HG02678 (cell line): ENCODE data around the gene CD84.
"Not testable (repeated sequence)": the region's sequence is repeated elsewhere in the genome, so short reads cannot be mapped to it uniquely, and the experiment has no call there.

Experiments used
- ATAC-seq: cut with Tn5 transposase; IDR thresholded peaks from one replicate; pipeline ENCODE4 v1.9.1; 2021; ENCODE audit warnings: mild to moderate bottlenecking, moderate library complexity; ENCODE audit not compliant: unreplicated experiment

CD84 gene, protein sequence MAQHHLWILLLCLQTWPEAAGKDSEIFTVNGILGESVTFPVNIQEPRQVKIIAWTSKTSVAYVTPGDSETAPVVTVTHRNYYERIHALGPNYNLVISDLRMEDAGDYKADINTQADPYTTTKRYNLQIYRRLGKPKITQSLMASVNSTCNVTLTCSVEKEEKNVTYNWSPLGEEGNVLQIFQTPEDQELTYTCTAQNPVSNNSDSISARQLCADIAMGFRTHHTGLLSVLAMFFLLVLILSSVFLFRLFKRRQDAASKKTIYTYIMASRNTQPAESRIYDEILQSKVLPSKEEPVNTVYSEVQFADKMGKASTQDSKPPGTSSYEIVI

DNA sequence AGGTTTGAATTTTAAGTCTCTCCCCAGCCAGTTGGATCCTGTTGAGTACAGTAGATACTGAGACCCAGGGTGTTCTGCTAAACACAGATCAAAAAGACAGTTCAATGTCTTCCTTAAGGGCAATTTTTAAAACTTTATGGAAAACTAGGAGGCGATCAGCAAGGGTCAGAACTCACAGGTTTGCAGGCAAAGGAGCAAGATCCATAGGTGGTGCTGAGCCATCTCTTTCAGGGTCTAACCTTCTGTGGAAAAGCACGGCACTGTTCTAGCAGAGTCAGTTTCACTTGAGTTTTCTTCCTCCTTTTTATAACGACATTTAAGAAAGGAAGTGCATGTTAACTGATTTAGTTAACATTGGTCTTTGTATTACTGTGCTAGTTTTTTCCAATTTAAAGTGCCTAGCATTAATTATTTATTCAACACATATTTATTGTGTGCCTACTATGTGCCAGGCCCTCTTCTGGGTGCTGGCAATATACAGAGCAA is at the start of gene CD84:
TSS of gene CD84 (minus strand) at position 281 of the 486 bp plus-strand sequence. CDS start at position 222, 59 bp downstream.
- no peak for ATAC-seq

DNA sequence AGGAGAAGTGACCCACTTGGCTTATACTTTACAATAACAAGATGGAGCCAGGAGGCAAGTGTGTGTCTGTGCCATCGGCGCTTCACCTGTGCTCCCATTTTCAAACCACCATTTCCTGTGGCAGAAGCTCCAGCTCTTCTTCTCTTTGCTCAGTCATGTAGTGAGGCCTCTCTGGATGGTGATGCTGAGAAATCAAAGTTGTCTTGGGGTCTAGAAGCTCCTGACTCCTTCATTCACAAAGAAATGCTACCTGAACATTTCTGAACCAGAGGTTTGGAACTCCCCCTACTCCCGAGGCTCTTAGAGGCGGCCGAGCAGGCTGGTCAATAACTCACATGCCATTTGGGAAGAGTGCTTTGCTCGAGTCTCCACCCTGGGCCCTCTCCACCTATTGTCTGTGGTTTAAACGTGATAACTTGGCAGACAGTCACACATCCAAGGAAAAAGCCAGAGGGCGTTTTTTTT is 49.5 kb upstream of the CD84 start:
- ATAC-seq, result no peak

DNA sequence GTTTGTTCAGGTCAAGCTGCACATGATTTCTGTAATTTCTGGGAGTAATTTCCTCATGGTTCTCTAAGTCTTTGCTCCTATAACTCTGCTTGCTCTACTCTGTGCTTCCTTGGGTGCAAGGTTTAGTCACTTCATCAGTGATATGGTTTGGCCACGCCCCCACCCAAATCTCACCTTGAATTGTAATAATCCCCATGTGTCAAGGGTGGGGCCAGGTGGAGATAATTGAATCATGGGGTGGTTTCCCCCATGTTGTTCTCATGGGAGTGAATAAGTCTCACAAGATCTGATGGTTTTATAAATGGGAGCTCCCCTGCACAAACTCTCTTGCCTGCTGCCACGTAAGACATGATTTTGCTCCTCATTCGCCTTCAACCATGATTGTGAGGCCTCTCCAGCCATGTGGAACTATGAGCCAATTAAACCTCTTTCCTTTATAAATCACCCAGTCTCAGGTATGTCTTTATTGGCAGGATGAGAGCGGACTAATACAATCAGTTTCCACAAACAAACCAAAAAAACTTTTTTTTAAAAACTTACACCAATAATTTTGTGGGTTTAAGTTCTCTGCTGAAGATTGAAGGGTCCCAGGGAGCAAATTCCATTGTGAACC is 48.5 kb upstream of the CD84 start:
- not testable (repeated sequence) for ATAC-seq

DNA sequence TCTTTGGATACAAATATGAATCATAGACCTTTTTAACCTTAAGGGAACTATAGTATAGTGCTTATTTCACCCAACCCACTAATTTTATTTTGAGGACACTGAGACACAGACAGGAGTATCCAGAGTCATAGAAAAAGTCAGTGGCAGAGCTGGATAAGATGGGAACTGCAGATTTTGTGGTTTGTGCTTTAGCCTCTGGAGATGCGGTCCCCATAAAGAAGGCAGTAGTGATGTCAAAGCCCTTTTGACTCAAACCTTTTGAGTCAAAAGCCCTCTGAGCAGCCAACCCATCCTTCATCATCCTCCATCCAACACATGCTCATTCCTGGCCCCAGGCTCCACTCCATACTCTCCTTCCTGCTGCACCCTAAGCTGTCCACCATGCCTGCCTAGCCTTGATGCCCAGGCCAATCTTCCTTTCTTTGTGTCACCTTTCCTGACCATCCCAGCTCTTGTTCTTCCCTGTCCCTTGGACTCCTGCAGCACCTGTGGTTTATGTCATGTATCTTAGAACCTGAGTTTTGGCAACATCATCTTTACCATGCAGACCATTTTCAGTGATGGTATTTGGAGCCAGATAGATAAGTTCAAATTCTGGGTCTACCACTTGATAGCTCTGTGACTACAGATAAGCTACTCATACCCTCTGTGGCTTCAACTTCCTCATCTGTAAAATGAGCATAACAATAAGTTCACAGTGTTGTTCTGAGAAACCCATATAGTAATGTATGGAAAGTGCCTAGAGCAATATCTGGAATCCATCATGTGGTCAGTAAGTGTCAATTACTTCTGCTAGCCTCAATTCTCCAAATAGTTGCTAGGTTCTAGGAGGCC is 47.4 kb upstream of the CD84 start:
- ATAC-seq, result no peak

DNA sequence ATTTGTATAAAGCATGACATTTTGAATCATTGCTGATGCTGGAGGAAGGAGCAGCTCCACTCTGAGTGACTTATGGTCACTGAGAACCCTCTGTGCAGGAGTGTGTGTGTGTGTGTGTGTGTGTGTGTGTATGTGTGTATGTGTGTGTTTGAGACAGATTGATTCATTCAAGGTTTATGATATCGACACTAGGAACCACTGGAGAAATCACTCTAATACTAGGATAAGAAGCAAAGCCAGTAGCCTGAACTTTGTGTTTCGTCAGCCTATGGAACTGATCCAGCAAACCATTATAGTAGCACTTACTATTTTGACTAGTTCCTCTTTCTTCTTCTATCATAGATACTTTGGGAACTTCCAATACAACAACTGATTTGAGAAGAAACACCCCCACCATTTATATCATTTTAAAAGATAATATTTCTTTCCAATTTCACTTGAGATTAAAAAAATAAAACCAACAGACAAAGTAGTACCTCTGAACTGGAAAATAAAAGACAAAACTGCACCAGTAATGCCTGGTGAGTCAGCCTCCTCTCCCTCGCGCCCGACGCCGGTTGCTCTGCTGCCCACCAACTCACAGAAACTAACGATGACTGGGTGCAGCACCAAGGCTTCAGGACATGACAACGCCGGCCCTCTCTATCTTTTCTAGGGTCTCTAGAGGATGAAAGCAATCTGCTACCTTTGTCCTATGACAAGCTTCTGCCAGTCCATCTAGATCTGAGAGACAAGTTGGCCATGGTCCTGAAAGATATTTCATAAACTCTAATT is 46.6 kb upstream of the CD84 start:
- ATAC-seq, result no peak

DNA sequence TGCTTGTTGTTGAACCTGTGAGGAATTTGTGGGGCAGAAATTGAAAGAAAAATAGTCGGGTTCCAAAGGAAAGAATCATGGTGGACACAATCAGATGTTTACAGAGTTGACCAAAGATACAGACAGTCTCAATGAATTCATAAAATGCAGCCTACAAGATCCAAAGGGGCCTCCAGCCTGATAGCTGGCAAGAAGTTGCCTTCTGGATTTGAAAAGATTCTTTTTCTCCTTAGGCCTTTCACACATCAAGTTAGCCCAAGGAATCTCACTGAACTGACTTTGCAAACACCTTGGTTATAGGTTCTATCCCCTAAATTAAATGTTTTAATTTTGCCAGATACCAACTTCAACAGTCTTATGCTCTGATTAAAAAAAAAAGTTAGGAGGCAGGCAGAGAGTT is 46.0 kb upstream of the CD84 start:
- no peak for ATAC-seq

DNA sequence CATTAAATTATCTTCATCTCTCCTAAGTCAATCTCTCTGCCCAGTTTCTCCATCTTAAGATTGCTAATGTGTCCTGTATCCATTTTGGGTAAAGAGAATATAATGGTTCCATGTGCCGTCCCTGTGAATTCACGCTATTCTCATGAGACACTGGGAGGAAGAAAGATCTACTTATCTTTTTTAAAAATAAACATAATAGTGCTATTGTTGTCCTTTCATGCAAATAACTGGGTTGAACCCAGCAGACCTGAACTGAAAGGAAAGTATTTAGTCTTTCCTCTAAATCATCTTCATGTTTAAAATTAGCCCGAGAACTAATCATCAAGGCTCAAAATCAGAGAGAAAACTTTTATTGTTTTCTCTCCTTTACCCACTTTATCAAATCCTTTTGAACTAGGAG is 45.2 kb upstream of the CD84 start:
- ATAC-seq, result no peak

DNA sequence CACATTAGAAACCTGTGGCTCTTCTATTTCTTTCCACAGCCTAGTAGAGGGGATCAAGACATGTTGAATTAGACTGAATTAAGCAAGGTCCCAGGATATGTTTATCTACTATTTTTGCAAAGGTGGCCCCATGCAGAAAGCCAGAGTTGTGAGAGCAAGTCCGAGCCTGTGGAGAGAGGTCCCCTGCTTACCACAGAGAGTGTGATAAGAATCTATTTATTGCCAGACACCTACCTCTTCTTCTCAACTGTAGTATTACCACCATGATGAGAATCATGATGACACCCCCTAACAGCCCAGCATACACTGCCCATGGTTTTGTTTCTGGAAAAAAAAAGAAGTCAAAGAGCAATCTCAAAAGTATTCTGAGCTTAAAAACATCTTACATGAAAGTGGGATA is 44.6 kb upstream of the CD84 start:
- peak; percentile 29 for ATAC-seq

DNA sequence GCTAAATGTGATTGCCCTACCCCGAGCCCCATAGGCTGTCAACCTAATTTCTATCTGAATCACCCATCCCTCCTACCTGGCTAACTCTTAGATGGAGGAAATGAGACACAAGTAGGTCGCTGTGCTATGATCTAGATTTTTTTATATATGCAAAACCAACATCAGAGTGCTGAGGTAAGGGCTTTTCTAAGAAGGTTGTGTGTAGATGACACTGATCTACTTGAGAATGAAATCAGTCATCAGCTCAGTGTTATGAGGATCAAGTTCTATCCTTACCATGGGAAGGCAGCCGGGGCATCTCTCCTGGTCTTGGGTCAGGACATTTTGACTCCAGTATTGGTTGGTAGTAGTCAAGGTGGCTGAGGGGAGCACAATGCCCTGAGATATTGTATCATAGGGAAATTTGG is 43.9 kb upstream of the CD84 start:
- ATAC-seq, result no peak

DNA sequence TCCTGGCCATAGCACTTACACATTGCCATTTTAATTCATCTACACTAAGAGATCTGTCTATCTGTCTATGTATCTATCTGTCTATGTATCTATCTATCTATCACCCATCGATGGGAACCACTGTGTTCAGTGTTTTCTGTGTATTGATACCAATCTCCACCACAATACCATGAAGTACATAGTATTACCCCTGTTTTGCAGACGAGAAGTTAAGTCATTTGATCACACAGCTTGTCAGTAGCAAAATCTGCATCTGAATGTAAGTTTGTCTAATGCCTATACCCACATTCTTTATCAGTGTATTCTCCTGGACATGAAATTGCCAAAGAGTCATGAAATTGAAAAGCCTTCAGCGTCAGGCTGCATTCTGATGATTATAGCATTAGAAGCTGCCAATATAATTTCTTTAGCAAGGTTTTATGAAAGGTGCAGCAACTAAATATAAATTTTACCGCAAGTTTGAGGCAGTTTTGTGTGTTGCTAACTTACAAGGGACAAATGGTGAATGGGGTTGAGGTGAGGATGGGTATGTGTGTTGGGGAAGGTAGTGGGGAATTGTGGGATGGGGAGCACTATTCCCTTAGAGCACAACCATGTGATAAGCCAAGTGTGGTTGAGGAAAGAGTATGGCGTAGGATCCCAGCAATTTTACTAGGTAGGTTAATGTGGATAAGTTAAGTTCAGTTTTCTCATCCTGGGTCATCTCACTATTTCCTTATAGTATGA is 43.4 kb upstream of the CD84 start:
- ATAC-seq, result no peak

DNA sequence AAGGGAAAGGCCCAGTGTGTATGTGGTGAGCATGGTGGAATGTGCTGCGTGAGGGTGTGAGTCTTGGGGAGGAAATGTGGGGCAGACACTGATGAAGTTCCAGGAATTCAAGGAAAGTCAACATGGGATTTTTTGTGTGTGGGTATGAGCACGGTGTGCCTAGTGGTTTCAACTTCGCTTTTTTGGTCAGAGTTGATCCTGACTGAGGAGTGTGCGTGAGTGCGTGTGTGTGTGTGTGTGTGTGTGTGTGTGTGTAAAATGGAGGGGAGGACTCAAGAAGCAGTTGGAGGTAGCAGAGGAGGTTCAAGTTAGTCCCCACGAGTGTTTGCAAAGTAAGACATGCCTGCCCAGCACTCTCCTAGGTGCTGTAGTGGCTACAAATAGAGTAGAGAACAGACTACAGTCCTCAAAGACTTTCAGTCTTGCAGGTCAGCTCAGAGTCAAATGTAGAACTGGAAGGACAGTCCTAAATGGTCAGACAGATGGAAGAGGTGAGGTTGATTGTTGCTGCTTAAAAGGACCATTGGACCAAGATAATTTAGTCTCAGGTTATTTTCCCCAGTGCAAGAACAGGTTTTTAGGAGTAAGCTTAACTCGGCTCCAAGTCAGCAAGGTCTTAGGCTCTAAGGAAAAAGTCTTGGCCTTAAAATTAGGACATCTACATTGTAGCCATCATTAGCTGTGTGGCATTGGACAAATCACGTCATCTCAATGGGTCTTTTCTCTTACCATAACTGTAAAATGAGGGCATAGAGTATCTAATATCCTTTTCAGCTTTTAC is 42.5 kb upstream of the CD84 start:
- ATAC-seq, result no peak

DNA sequence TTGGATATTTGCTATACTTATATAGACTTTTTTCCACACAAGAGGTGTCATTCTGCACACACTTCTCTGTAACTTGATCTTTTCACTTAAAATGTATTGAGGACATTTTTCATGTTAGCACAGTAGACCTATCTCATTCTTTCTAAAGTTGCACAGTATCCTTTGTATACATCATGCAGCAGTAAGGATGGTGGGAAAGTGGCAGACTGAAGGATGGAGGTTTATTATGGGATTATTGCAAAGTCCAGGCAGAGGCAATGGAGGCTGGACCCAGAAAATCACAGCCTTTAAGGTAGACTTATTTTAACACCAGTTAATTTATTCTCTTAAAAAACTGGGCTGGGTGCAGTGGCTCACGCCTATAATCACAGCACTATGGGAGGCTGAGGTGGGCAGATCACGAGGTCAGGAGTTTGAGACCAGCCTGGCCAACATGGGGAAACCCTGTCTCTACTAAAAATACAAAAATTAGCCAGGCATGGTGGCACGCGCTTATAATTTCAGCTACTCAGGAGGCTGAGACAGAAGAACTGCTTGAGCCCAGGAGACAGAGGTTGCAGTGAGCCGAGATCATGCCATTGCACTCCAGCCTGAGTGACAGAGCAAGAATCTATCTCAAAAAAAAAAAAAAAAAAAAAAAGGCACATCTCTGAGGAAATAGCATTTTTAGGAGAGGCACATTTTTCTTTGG is 41.8 kb upstream of the CD84 start:
- no peak for ATAC-seq

DNA sequence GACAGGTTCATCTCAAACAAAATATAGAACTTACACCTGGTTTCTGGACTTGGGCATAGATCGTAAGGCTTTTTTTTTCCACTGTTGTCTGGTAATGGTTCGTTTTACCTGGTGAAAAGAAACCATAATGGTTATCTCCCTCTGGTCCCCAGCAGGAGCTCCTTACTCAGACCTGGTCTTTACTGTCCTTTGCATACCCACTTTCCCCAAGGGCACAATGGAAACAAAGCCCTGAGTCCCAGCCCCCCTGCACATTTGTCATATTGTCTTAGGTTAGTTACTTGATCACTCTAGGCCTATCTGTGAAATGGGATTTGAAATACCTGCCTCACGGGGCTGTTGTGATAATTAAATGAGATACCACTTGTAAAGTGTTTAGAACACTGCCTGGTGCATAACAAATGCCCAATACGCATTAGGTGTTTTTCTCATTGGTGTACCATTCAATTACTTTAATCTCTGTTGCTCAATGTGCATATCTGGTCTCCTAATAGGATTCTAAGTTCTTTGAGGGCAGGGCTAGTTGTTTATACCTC is 40.5 kb upstream of the CD84 start:
- no peak for ATAC-seq

DNA sequence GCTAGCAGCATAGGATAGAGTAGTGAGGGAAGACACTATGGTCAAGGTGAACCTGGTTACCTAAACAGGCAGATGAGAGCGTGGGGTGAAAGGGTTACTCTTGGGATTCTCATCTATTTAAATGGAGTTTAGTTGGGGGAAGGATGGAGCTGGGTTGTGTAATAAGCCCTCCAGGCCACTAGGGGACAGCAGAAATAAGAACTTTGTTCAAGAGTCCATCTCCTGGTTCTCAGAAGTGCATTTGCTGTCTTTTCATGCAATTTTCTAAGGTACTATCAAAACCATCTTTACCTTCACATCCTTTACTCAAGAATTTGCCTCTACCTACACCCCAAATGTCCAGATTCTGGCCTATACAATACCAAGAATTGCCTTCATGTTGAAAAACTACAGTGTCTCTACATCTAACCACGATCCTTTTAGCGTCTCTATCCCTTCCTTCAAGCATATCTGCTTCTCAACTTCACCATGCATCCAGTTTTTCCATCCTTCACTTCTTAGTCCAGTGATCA is 39.5 kb upstream of the CD84 start:
- ATAC-seq, result no peak

DNA sequence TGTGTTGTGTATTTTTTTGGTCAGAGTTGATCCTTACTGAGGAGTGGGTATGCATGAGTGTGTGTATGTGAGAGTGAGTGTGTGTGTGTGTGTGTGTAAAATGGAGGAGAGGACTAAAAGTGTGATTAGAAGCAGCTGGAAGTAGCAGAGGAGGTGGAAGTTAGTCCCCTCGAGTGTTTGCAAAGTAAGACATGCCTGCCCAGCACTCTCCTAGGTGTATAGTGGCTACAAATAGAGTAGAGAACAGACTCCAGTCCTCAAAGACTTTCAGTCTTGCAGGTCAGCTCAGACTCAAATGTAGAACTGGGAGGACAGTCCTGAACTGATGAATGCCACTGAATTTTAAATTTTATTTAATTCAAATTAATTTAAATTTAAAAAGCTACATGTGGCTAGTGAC is 39.0 kb upstream of the CD84 start:
- no peak for ATAC-seq

DNA sequence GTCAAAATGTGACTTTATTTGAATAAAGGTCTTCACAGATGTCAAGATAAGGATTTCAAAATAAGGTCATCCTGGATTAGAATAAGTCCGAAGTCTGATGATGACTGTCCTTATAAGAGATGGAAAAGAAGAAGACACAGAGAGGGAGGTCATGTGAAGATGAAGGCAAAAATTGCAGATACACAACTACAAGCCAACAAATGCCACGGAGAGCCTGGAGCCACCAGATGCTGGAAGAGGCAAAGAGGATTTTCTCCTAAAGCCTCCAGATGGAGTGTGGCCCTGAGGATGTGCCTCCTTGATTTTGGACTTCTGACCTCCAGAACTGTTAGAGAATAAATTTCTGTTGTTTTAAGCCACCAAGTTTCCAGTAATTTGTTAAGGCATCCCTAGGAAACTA is 36.4 kb upstream of the CD84 start:
- no peak for ATAC-seq

DNA sequence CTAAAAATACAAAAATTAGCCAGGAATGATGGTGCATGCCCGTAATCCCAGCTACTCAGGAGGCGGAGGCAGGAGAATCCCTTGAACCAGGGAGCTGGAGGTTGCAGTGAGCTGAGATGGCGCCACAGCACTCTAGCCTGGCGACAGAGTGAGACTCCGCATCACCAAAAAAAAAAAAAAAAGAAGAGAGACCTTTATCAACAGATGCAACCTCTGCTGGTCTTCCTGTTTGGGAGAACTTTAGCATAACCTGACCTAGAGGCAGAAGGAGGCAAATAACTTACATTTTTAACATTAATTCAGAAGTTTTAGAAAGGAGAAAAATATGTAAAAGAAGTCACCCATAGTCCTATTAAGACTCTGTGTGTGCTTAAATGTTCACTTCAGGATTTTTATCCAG is 35.1 kb upstream of the CD84 start:
- no peak for ATAC-seq

DNA sequence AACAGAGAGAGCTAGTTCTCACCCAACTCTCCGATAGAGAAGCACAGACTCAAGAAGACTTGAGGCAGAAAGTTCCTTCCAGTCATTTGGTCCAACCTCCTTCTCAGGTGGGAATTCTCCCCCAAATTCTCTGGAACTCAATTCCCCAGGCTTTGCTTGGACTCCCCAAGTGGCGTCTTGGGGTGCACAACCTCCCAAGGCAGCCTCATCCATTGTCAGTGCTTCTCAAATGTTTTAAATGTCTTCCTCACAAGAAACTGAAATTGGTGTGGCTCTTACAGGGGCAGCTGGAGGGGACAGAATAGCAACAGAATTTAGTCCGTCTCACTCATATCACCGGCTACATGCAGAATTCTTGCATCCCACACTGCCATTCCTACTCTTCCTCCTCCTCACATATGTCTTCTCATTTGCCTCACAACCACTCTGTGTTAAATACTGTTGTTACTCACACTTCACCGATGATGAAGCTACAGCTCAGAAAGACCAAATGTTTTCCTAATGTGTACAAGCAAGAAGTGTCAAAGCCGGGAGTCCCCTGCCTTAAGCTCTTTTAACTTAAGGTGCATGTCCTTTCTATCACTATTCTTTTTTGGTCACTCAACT is 33.4 kb upstream of the CD84 start:
- no peak for ATAC-seq
